Measurements from ENCODE around the gene PRICKLE1.

The PRICKLE1 gene

GRCh38 chr12:42589465-42590329 lies at the start of gene PRICKLE1:
Gene PRICKLE1 (minus strand): TSS chr12:42589746. CDS start chr12:42472516, 117,230 bp downstream.
- DNase-seq (ENCODE audit: low read depth in 2 of 2): no peak

DNA sequence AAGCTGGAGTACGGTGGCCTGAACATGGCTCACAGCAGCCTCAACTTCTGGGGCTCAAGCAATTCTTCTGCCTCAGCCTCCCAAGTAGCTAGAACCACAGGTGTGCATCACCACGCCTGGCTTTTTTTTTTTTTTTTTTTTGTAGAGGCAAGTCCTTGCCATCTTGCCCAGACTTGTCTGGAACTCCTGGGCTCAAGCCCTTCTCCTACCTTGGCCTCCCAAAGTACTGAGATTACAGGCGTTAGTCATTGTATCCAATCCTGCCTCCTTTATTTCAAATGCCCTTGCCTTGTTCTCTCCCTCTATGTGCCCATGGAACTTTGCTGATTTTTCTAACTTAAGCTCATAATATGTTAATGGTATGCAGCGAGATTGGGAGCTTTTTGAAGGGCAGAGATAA lies 49.2 kb upstream of the PRICKLE1 start:
- DNase-seq (ENCODE audit: low read depth in 2 of 2): no peak

DNA sequence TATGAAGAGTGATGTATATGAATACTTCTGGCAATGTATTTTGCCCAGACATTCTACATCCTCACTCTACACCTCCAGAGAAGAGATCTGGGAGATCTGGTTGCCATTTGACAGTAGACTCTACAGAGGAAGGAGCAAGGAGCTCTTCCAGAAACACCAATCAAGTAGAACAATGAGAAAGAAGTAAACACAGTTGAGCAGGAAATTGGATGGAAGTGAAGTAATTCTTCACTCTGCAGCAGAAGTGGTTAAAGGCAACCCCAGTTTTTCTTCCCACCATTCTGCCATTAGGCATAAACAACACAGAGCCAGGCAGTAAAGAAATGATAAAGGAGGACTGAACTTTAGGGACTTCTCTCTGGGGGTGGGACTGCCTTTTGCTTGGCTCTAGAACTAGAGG lies 48.5 kb upstream of the PRICKLE1 start:
- DNase-seq (ENCODE audit: low read depth in 2 of 2): no peak

GRCh38 chr12:42636993-42637392 lies 47.4 kb upstream of the PRICKLE1 start:
- DNase-seq (ENCODE audit: low read depth in 2 of 2): no peak

DNA sequence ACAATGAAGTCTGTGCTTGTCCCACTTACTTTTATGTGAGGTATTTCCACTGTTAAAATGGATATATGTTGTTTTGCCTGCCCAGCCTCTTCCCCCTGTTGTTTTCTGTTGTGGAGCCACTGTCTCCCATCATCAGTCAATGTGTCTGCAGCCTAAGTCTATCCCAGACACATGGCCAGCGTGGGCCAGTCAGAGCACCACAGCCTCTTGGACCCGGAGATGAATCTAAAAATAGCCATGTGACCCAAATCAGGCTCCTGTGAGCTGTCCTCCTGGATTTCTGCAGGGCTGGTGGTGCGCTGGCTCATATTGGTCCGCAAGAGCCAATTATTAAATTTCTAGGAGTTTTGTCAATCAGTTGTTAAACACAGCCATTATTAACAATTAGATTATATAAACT lies 44.0 kb upstream of the PRICKLE1 start:
- no peak for DNase-seq (ENCODE audit: low read depth in 2 of 2)

GRCh38 chr12:42631513-42631912 lies 42.0 kb upstream of the PRICKLE1 start:
- DNase-seq (ENCODE audit: low read depth in 2 of 2): no peak

GRCh38 chr12:42630314-42630713 lies 40.8 kb upstream of the PRICKLE1 start:
- DNase-seq (ENCODE audit: low read depth in 2 of 2): no peak

DNA sequence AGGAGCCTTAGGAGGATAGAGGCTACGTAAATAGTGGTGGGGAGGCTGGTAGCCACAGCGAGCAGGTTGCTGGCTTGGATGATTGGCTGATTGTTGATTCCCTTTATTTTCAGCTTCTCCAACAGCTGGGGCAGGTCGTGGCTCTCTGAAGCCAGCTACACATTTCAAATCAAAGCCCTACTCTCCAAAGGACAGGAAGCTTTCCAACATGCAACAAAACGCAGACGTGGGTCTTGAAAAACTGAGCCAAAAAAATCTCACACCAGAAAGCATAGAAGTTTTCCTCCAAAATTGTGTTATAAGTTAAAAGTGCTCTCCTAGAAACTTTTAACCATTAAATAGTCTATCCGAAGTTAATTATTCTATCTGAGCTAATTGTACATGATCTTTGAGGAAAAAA lies 37.6 kb upstream of the PRICKLE1 start:
- no peak for DNase-seq (ENCODE audit: low read depth in 2 of 2)

DNA sequence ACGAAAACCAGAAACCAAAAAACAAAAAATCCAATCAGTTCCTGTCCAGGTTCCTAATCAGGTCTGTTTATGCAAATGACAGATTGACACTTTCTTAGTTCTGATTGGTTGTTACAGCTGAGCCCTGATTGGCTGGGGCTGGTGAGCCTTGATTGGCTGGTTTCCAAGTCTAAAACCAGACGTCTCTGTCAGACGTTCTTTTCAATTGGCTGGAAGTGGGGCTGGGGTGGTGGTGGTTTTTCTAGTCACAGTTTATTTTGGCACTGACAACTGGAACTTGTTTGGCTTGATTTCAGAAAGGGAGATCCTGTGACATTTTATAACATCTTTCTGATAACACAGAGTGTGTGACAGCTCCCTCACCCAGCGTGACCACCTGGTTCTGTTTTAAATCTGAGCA lies 36.1 kb upstream of the PRICKLE1 start:
- no peak for DNase-seq (ENCODE audit: low read depth in 2 of 2)

- no peak for DNase-seq (ENCODE audit: low read depth in 2 of 2)
These were observed 28.1 kb upstream of the PRICKLE1 start for GRCh38 chr12:42617622-42618021.

DNA sequence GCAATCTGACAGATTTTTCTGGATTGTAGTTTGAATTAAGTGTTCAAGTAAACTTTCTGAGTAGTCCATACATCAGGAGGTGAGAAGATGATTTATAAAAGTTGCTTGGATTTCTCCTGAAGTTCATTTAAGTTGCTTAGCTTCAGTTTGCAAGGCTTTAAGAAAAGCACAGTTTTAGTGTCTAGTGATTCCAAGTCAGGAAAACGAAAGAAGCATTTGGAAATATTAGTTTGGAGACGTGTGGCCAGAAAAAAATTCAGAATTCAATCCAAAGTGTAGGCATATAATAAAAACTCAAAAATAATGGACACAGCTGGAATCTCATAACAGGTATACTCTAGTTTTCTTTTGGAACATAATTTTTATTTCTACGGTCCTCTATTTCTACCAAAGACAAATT lies 25.5 kb upstream of the PRICKLE1 start:
- no peak for DNase-seq (ENCODE audit: low read depth in 2 of 2)

GRCh38 chr12:42612231-42612613 lies 22.7 kb upstream of the PRICKLE1 start:
- DNase-seq (ENCODE audit: low read depth in 2 of 2): no peak

GRCh38 chr12:42611571-42612230 lies 22.2 kb upstream of the PRICKLE1 start:
- DNase-seq (ENCODE audit: low read depth in 2 of 2): no peak

- no peak for DNase-seq (ENCODE audit: low read depth in 2 of 2)
These were observed 20.1 kb upstream of the PRICKLE1 start for GRCh38 chr12:42609605-42610004.

DNA sequence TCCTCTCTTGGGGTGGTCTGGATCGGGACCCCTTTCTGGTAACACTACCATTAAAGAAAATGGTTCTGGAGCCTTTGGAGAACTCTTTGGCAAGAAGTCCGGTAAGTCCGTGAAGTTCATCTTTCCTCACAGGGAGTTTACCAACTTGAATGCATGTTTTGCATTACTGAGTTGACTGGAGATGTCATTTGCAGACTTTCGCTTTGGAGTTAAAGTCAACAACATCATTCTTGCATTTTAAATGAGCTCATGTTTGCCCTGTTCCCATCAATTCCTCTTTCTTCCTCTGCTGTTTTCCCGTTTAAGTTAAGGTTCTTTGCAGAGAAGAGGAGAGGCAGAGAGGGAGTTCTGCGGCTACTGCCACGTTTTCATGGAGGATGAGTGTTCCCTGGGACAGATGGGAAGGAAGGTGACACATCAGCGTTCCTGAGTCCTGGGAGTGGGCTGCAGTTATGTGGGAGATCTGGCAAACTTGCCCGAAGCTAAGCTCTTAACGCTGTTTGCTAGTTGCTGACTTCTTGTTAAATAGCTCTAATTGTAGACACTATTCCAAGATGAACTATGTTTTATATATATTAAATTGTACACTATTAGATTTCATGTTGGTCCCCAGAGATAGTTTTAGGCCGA lies 18.8 kb upstream of the PRICKLE1 start:
- DNase-seq (ENCODE audit: low read depth in 2 of 2): no peak

DNA sequence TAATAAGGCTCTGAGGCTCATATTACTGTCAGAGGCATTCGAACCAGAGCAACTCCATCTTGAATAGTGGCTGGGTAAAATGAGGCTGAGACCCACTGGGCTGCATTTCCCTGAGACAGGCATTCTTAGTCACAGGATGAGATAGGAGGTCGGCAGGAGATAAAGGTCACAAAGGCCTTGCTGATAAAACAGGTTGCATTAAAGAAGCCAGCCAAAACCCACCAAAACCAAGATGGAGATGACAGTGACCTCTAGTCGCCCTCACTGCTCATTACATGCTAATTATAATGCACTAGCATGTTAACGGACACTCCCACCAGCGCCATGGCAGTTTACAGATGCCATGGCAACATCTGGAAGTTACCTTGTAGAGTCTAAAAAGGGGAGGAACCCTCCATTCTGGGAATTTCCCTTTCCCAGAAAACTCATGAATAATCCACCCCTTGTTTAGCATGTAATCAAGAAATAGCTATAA lies 18.1 kb upstream of the PRICKLE1 start:
- DNase-seq (ENCODE audit: low read depth in 2 of 2): no peak

DNA sequence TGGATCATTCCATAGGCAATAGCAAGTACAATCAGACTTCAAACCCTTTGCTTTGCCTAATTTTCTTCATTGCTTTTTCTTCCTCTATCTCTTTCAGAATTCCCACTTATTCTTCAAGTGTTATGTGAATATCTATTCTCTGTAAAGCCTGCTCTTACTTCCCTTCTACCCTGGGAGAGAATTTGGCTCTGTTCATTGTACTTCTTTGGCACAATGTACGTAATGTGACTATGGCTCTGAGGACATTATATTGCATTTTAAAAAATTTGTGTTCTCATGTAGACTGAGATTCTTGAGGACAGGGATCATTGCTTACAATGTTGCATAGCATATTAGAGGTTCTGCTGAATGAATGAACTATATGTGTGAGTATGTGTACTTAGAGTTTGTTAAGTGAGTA lies 16.9 kb upstream of the PRICKLE1 start:
- DNase-seq (ENCODE audit: low read depth in 2 of 2): no peak

DNA sequence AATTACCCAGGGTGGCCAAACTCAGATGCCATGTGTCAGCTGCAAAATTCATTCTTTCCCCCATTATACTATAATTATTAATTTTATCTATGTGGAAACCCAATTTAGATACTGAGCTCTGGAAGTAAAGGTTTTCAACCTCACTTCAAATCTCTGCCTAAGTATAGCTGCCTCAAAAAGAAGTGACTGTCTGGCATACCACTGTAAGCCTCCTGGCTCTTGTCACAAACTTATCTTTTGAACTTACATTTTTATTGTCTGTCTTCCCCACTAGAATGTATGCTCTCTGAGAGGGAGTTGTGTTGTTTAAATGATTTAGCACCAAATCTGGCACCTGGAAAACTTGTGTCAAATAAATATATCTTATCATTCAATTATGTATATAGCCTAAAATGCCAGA lies 16.1 kb upstream of the PRICKLE1 start:
- no peak for DNase-seq (ENCODE audit: low read depth in 2 of 2)

GRCh38 chr12:42603246-42603990 lies 13.9 kb upstream of the PRICKLE1 start:
- no peak for DNase-seq (ENCODE audit: low read depth in 2 of 2)

DNA sequence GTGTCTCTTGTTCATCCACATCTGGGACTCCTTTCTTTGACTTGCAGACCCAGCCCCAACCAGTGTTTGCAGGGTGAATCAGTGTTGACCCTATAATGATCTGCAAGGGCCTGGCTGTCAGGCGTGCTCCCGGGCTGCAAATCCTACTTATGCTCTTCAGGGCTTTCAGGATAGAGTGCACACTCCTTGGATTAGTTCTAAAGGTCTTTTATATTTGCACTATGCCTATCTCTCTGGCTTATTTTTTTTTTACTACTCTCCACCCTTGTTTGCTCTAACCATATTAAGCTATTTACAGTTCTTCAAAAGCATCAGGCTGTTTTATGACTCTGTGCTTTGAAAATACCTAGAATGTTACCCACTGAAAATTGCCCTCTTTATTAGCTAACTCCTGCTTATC lies 4.3 kb upstream of the PRICKLE1 start:
- DNase-seq (ENCODE audit: low read depth in 2 of 2): no peak

DNA sequence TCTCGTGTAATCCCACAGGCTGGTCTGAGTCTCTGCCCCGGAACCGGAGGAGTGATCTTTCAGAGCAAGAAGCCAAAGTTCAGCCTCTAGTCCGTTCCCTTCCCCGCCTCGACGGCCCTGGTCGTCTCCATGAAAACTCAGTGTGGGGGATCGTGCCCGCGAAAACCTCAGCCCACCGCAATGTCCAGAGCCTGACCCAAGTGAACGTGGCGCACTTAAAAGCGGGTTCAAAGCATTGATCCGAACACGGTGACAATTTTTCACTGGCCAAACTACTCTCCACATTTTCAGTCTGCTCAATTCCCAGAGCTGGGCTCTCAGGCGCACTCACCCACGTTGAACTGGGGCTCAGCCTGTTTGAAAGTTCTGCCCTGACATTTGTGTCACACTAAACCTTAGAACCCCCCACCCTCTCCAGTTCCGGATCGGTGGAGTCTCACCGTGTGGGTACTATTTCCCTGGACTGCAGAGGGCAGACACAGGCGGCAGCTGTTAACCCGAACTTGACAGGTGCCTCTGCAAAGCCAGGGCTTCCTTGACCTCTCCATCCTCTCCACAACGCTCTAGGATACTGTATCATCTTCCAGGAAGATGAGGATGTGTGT lies 886 bp upstream of the PRICKLE1 start:
- no peak for DNase-seq (ENCODE audit: low read depth in 2 of 2)
